ENCODE data around the gene TXNDC12. TPM values are rescaled to one million over a fixed set of nuclear protein-coding genes. Genes with fewer than 3 reads are reported as not detected.
"Not testable (repeated sequence)": the region's sequence is repeated elsewhere in the genome, so short reads cannot be mapped to it uniquely, and the experiment has no call there.

The TXNDC12 gene
- total and polyA plus RNA-seq, 7 donors = 11.6 to 24.3 (median 16.0) TPM

- DNase-seq (peak; percentile 60 to 67), ATAC-seq (peak; percentile 60 to 71 (median 65))
- H3K36me3 ChIP-seq (ENCODE audit: insufficient read depth in 1 of 2, low read depth in 1 of 2) = peaks cover 0 to 14% of the 10 kb centered on the region in 2 donors
- intact Hi-C loops (cut with DNase I) = loop anchor here in 1 of 2 donors (2.0 kb wide), 1 partner anchor 24 kb away; the partner anchor contains the start of gene BTF3L4
- no peaks in the 10 kb centered on the region for H3K27me3 ChIP-seq (ENCODE audit: insufficient read depth in 3 of 3, low read length in 2 of 3)
- WGBS, 3 donors = 5 to 8% (median 5%) methylated on average over 23 to 24 of the region's 24 CpGs
- no peaks in the 10 kb centered on the region for H3K9me3 ChIP-seq
- TF ChIP-seq CTCF (IDR thresholded peaks at IDR 0.05) = no peak
- H3K4me3 ChIP-seq = peak overlapping the region; percentile 92
- H3K4me1 ChIP-seq = peaks cover 19% of the 10 kb centered on the region
- peak overlapping the region; percentile 93 for H3K27ac ChIP-seq
These were observed 22.2 kb downstream of the TXNDC12 start for GRCh38 chr1:52032785-52033131.

DNA sequence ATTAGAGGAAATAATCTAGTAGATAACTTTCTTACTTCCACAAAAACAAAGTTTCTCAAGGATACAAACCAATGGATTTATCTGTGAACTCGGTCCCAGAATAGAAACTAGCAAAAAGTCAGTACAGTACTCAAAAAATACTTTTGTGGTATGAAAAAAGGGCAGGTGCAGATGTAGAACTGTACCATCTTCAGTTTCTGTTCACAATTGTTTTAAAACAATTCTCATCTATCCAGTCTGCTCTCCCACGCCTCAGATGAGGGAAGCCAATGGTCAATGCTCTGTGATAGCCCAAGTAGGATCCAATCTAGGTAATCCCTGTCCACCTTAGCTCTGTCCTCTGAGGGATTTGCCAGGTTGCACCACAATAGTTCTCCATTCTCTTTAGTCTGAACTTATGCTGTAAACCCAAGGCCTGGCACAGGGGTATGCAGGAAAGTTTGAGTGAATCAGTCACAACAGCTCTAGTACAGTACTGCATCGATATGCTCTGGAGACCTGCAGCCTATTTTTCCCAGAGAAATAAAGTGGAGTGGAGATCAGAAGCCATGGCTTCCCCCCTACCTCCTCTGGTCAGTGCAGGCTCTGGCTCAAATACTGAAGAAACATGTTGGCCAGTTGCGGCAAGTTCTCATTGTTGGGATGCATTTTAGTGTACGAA lies 22.7 kb downstream of the TXNDC12 start:
- DNase-seq = no peak
- Histone ChIP-seq H3K27me3 (ENCODE audit: insufficient read depth in 3 of 3, low read length in 2 of 3) (no peaks in the 10 kb centered on the region), H3K36me3 (ENCODE audit: insufficient read depth in 1 of 2, low read depth in 1 of 2) (peaks cover 0 to 14% of the 10 kb centered on the region in 2 donors), H3K4me3 (peak overlapping the region; percentile 92), H3K4me1 (peaks cover 19% of the 10 kb centered on the region), H3K9me3 (no peaks in the 10 kb centered on the region), H3K27ac (peak overlapping the region; percentile 93)
- ATAC-seq = peak in 1 of 4 donors; percentile 15
- TF ChIP-seq CTCF (IDR thresholded peaks at IDR 0.05) = no peak
- WGBS, 3 donors = 58 to 67% (median 61%) methylated on average over 5 of the region's 5 CpGs
- intact Hi-C loops (cut with DNase I) = loop anchor here in 1 of 2 donors (2.0 kb wide), 1 partner anchor 25 kb away; the partner anchor contains the start of gene BTF3L4

DNA sequence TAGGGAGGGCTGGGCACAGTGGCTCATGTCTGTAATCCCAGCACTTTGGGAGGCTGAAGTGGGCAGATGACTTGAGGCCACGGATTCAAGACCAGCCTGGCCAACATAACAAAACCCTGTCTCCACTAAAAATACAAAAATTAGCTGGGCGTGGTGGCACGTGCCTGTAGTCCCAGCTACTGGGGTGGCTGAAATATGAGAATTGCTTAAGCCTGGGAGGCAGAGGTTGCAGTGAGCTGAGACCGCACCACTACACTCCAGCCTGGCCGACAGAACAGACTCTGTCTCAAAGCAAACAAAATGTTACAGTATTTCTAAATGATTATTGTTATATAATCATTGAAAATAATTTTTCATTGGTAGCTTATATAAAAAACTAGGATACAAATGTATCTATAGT lies 26.2 kb downstream of the TXNDC12 start:
- H3K27ac ChIP-seq; H3K9me3 ChIP-seq; DNase-seq; H3K4me3 ChIP-seq; ATAC-seq; H3K27me3 ChIP-seq (ENCODE audit: insufficient read depth in 3 of 3, low read length in 2 of 3); intact Hi-C loops (cut with DNase I): not testable (repeated sequence)
- Histone ChIP-seq H3K36me3 (ENCODE audit: insufficient read depth in 1 of 2, low read depth in 1 of 2) (peaks cover 4 to 34% of the 10 kb centered on the region in 2 donors), H3K4me1 (peaks cover 15% of the 10 kb centered on the region)
- whole genome bisulfite sequencing, 3 donors = 71 to 80% (median 74%) methylated on average over 5 of the region's 5 CpGs

DNA sequence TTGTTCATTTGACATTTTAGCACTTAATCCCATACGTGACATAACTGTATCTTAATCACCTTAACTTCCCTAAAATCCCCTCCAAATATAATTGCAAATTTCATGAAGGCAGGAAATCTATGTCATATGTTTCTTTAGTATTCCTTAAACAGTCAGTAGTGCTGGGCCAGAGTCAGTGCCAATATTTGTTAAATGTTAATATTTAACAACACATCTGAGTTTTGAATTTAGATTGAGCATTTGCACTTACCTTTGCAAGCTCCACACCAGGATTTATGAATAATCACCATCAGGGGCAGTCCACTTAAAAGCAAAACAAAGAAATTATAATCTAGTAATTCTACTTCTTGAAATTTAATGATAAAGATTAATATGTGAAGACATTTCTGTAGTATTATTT lies 26.7 kb downstream of the TXNDC12 start:
- Histone ChIP-seq H3K36me3 (ENCODE audit: insufficient read depth in 1 of 2, low read depth in 1 of 2) (peaks cover 7 to 39% of the 10 kb centered on the region in 2 donors), H3K4me3 (no peak overlapping the region), H3K4me1 (peaks cover 15% of the 10 kb centered on the region), H3K27me3 (ENCODE audit: insufficient read depth in 3 of 3, low read length in 2 of 3) (no peaks in the 10 kb centered on the region), H3K27ac (no peak overlapping the region), H3K9me3 (no peaks in the 10 kb centered on the region)
- no peak for ATAC-seq
- 87 to 96% (median 94%) methylated on average over 1 of the region's 1 CpG for WGBS, 3 donors
- DNase-seq = no peak
- TF ChIP-seq CTCF (IDR thresholded peaks at IDR 0.05) = no peak
- intact Hi-C loops (cut with DNase I) = no loop called here

DNA sequence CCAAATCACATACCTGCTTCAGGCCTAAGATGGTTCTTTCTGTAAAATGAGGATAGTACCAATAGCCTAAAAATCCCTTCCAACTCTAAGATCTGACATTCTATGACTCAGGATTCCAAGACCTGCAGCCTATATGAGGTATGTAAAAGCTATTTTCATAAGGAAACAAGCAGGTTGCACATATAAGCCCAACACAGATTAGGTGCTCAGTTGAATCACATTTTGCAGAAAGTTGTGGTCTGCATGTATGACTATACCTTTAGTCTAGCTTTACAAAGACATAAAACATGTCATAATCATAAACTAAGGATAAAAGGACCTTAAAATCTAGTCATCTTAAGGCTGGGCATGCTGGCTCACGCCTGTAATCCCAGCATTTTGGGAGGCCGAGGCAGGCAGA lies 28.7 kb downstream of the TXNDC12 start:
- TF ChIP-seq CTCF (IDR thresholded peaks at IDR 0.05) = no peak
- peaks cover under 1% of the 10 kb centered on the region for H3K4me1 ChIP-seq
- peaks cover 15 to 57% of the 10 kb centered on the region in 2 donors for H3K36me3 ChIP-seq (ENCODE audit: insufficient read depth in 1 of 2, low read depth in 1 of 2)
- DNase-seq (no peak), ATAC-seq (no peak)
- H3K27ac ChIP-seq = no peak overlapping the region
- intact Hi-C loops (cut with DNase I) = no loop called here
- WGBS, 3 donors = 95 to 98% (median 96%) methylated on average over 2 of the region's 2 CpGs
- H3K27me3 ChIP-seq (ENCODE audit: insufficient read depth in 3 of 3, low read length in 2 of 3) = no peaks in the 10 kb centered on the region
- no peak overlapping the region for H3K4me3 ChIP-seq
- H3K9me3 ChIP-seq = no peaks in the 10 kb centered on the region

Data from psoas muscle (tissue), 8 donors.